Measurements from ENCODE around the gene KCNJ11. TPM values are rescaled to one million over a fixed set of nuclear protein-coding genes. Genes with fewer than 3 reads are reported as not detected.

The KCNJ11 gene
- total and polyA plus RNA-seq, 2 donors: 0.32 to 0.42 TPM

DNA sequence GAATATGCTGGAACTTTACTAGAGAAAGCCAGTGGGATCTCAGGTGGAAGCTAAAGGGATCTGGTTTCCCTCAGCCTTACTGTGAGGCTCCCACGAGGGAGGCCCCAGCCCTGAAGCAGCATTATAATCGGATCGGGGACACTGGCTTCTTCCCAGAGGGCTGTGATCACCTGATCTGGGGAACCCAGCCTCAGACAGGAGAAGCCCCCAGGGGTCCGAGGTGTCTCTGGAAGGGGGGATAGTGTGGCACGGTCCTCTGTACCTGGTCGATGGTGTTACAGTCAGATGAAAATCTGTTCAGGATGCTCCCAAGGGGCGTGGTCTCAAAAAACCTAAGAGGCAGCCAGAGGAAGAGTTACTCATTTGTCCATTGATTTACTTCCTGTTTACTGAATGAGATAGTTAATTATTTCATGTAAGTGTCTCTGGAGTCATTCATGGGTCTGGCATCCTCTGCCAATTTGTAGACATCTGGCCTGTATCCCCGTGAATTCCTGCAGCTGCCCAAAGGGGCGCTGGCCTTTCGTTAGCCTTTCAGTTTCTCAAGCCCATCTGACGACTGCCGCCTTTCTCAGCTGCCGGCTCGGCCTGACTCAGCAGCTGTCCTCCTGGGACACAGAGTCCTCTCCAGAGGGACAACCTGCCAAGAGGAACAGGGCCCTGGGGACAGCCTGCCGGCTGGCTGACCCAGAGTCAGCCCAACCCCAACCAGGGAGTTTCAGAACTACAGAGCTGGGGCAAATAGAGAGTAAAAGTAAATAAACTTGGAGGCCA lies 17.0 kb upstream of the KCNJ11 start:
- Histone ChIP-seq H3K9me3 (ENCODE audit: control insufficient read depth in 2 of 2, insufficient read depth in 1 of 2, low read length in 1 of 2) (no peaks in the 10 kb centered on the region), H3K36me3 (ENCODE audit: control insufficient read depth in 2 of 2, insufficient read depth in 2 of 2, low read length in 1 of 2) (no peaks in the 10 kb centered on the region), H3K4me3 (ENCODE audit: low read length in 2 of 2) (no peak overlapping the region), H3K4me1 (ENCODE audit: control insufficient read depth in 2 of 2, insufficient read depth in 2 of 2, low read length in 2 of 2) (no peaks in the 10 kb centered on the region), H3K27ac (ENCODE audit: low read depth in 1 of 2, low read length in 1 of 2) (no peak overlapping the region), H3K27me3 (ENCODE audit: control insufficient read depth in 2 of 2, insufficient read depth in 1 of 2, low read length in 1 of 2) (no peaks in the 10 kb centered on the region)
- WGBS: 82% methylated on average over 15 of the region's 15 CpGs
- DNase-seq (ENCODE audit: low read depth in 6 of 9, low spot score in 9 of 9): no peak

DNA sequence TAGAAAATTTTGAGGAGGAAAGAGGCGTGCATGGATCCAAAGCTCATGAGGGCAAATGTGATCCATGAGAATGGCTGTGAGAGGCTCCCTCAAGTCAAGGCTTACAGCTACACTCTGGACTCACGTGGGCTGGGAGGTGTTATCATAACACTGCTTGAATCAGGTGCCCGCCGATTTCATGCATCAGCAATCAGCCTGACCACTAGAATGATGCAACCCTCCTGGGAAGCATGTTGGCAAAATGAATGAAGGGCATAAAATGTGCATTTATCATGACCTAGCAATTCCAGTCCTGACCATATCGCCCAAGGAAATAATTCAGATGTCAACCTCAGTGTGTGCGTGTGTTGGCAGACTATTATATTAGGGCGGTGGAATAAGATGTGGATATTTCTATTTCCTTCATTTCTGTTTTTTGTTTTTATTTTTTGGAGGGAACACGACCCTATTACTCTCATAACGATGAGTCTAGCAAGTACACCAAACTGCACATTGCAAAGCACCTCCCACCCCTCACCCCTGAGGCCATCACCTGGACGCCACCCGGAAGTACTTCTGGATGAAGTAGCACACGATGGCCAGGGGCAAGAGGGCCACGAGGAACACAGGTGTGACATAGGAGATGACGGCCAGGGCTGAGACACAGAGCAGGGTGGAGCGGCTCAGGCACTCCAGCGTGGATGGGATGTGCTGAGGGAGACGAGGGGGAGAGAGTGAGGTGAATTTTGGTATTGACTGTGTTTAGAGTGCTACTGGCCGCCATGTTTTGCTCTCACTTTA lies 15.7 kb upstream of the KCNJ11 start:
- no peaks in the 10 kb centered on the region for H3K27me3 ChIP-seq (ENCODE audit: control insufficient read depth in 2 of 2, insufficient read depth in 1 of 2, low read length in 1 of 2)
- H3K4me3 ChIP-seq (ENCODE audit: low read length in 2 of 2): no peak overlapping the region
- 93% methylated on average over 18 of the region's 18 CpGs for WGBS
- H3K36me3 ChIP-seq (ENCODE audit: control insufficient read depth in 2 of 2, insufficient read depth in 2 of 2, low read length in 1 of 2): no peaks in the 10 kb centered on the region
- H3K9me3 ChIP-seq (ENCODE audit: control insufficient read depth in 2 of 2, insufficient read depth in 1 of 2, low read length in 1 of 2): no peaks in the 10 kb centered on the region
- no peak for DNase-seq (ENCODE audit: low read depth in 6 of 9, low spot score in 9 of 9)
- H3K4me1 ChIP-seq (ENCODE audit: control insufficient read depth in 2 of 2, insufficient read depth in 2 of 2, low read length in 2 of 2): no peaks in the 10 kb centered on the region
- H3K27ac ChIP-seq (ENCODE audit: low read depth in 1 of 2, low read length in 1 of 2): no peak overlapping the region

DNA sequence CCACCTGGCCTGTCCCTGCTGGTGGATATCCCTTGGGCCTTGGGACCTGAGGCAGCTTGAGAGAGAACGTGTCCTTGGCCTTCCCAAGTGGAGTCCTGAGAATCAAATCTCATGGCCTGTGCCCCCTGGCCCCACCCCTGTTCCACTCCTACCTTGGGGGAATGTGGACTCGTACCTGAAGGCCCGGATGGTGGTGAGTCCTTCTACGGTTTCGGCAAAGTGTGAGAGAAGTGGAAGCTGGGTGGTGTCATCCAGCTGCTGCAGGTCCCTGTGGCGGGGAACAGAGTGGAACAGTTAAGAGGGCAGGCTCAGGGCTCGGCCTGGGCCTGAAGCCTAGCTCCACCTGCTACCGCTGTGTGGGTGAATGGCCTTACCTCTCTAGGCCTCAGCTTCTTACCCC lies 14.0 kb upstream of the KCNJ11 start:
- no peaks in the 10 kb centered on the region for H3K4me1 ChIP-seq (ENCODE audit: control insufficient read depth in 2 of 2, insufficient read depth in 2 of 2, low read length in 2 of 2)
- no peak overlapping the region for H3K27ac ChIP-seq (ENCODE audit: low read depth in 1 of 2, low read length in 1 of 2)
- 95% methylated on average over 8 of the region's 8 CpGs for WGBS
- no peaks in the 10 kb centered on the region for H3K9me3 ChIP-seq (ENCODE audit: control insufficient read depth in 2 of 2, insufficient read depth in 1 of 2, low read length in 1 of 2)
- H3K4me3 ChIP-seq (ENCODE audit: low read length in 2 of 2): no peak overlapping the region
- H3K36me3 ChIP-seq (ENCODE audit: control insufficient read depth in 2 of 2, insufficient read depth in 2 of 2, low read length in 1 of 2): no peaks in the 10 kb centered on the region
- no peak for DNase-seq (ENCODE audit: low read depth in 6 of 9, low spot score in 9 of 9)
- no peaks in the 10 kb centered on the region for H3K27me3 ChIP-seq (ENCODE audit: control insufficient read depth in 2 of 2, insufficient read depth in 1 of 2, low read length in 1 of 2)

DNA sequence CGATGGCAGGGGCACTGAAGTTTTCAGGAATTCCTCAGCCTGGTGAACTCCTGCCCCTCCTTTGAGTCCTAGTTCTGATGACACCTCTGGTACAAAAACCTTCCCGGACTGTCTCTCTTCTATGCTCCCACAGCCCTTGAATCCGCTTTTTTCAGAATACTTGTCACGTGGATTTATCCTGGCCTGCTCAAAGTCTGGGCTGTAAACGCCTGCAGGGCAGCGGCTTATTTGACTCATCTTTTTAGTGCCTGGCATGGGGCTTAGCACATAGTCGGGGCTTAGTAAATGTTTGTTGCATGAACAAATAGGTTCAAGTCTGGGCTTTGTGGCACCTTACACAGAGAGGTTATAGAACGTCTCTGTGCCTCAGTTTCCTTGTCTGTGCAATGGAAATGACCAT lies 13.4 kb upstream of the KCNJ11 start:
- Histone ChIP-seq H3K9me3 (ENCODE audit: control insufficient read depth in 2 of 2, insufficient read depth in 1 of 2, low read length in 1 of 2) (no peaks in the 10 kb centered on the region), H3K27ac (ENCODE audit: low read depth in 1 of 2, low read length in 1 of 2) (no peak overlapping the region), H3K36me3 (ENCODE audit: control insufficient read depth in 2 of 2, insufficient read depth in 2 of 2, low read length in 1 of 2) (no peaks in the 10 kb centered on the region), H3K4me1 (ENCODE audit: control insufficient read depth in 2 of 2, insufficient read depth in 2 of 2, low read length in 2 of 2) (no peaks in the 10 kb centered on the region), H3K4me3 (ENCODE audit: low read length in 2 of 2) (no peak overlapping the region), H3K27me3 (ENCODE audit: control insufficient read depth in 2 of 2, insufficient read depth in 1 of 2, low read length in 1 of 2) (no peaks in the 10 kb centered on the region)
- no peak for DNase-seq (ENCODE audit: low read depth in 6 of 9, low spot score in 9 of 9)
- WGBS: 97% methylated on average over 8 of the region's 8 CpGs

DNA sequence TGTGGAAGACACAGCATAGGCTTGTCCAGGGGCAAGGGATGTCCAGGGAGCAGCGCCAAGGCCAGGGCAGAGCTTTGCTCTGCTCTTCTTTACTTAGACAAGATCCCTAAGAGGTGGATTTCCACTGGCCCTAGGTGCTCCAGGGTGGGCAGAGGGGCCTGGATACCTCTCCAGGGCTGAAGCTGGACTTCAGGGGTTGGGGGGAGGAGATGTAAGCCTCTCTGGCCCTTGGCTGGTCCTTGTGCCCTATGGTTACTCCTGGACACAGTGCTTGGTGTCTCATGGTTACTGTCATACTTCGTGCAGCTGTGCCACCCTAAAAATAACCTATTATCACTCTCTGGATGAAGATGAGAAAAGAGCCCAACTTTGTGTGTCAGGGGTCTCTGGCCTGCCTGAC lies 12.9 kb upstream of the KCNJ11 start:
- no peak overlapping the region for H3K4me3 ChIP-seq (ENCODE audit: low read length in 2 of 2)
- H3K9me3 ChIP-seq (ENCODE audit: control insufficient read depth in 2 of 2, insufficient read depth in 1 of 2, low read length in 1 of 2): no peaks in the 10 kb centered on the region
- H3K36me3 ChIP-seq (ENCODE audit: control insufficient read depth in 2 of 2, insufficient read depth in 2 of 2, low read length in 1 of 2): no peaks in the 10 kb centered on the region
- H3K4me1 ChIP-seq (ENCODE audit: control insufficient read depth in 2 of 2, insufficient read depth in 2 of 2, low read length in 2 of 2): no peaks in the 10 kb centered on the region
- no peaks in the 10 kb centered on the region for H3K27me3 ChIP-seq (ENCODE audit: control insufficient read depth in 2 of 2, insufficient read depth in 1 of 2, low read length in 1 of 2)
- DNase-seq (ENCODE audit: low read depth in 6 of 9, low spot score in 9 of 9): no peak
- no peak overlapping the region for H3K27ac ChIP-seq (ENCODE audit: low read depth in 1 of 2, low read length in 1 of 2)
- WGBS: 94% methylated on average over 2 of the region's 2 CpGs

DNA sequence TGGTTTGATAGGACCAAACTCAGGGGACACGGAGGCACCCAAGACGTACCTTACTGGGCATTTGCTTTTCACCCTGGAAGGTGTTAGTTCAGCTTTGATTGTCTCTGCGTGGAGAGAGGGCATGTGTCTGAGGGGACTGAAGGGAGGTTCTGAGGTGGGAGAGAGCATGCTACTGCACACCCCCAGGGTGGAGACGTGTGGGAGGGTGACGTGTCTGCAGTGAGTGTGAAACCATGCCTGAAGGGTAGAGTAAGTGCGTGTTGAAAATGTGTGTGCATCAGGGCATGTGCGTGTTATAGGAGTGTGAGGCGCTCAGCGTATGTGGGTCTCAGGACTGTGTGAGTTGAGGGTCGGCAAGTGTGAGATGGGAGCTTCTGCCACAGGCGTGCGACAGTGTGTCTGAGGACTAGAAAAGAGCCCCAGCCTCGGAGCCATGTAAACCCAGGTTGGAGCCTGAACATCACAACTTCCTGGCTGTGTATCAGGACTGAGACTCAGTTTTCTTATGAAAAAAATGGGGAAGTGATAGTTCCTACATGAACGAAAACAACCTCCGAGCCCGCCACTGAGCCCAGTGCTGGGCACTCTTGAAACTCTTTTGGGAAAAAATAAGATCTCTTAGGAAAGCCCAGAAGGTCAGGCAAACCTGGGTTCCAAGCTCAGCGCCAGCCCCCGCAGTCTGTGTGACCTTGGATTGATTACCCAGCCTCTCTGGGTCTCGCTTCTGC lies 11.8 kb upstream of the KCNJ11 start:
- H3K27me3 ChIP-seq (ENCODE audit: control insufficient read depth in 2 of 2, insufficient read depth in 1 of 2, low read length in 1 of 2): no peaks in the 10 kb centered on the region
- H3K9me3 ChIP-seq (ENCODE audit: control insufficient read depth in 2 of 2, insufficient read depth in 1 of 2, low read length in 1 of 2): no peaks in the 10 kb centered on the region
- H3K27ac ChIP-seq (ENCODE audit: low read depth in 1 of 2, low read length in 1 of 2): no peak overlapping the region
- H3K4me1 ChIP-seq (ENCODE audit: control insufficient read depth in 2 of 2, insufficient read depth in 2 of 2, low read length in 2 of 2): no peaks in the 10 kb centered on the region
- DNase-seq (ENCODE audit: low read depth in 6 of 9, low spot score in 9 of 9): no peak
- no peaks in the 10 kb centered on the region for H3K36me3 ChIP-seq (ENCODE audit: control insufficient read depth in 2 of 2, insufficient read depth in 2 of 2, low read length in 1 of 2)
- 87% methylated on average over 19 of the region's 19 CpGs for WGBS
- no peak overlapping the region for H3K4me3 ChIP-seq (ENCODE audit: low read length in 2 of 2)

DNA sequence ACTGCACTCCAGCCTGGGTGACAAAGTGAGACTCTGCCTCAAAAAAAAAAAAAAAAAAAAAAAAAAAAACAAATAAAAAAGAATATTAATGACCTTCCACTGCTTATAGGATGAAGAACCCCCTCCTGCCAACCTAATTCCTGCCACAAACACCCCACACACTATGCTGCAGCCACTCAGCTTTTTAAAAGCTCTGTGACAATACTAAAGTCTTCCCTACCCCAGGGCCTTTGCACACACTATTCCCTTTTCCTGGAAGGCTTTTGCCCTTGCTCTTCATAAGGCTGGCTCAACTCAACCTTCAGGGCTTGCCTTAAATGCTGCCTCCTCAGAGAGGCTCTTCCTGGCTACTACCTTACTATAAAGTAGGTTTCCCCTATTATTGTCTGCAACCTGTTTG lies 10.8 kb upstream of the KCNJ11 start:
- H3K4me1 ChIP-seq (ENCODE audit: control insufficient read depth in 2 of 2, insufficient read depth in 2 of 2, low read length in 2 of 2): no peaks in the 10 kb centered on the region
- H3K27me3 ChIP-seq (ENCODE audit: control insufficient read depth in 2 of 2, insufficient read depth in 1 of 2, low read length in 1 of 2): no peaks in the 10 kb centered on the region
- no peaks in the 10 kb centered on the region for H3K36me3 ChIP-seq (ENCODE audit: control insufficient read depth in 2 of 2, insufficient read depth in 2 of 2, low read length in 1 of 2)
- H3K4me3 ChIP-seq (ENCODE audit: low read length in 2 of 2): no peak overlapping the region
- H3K27ac ChIP-seq (ENCODE audit: low read depth in 1 of 2, low read length in 1 of 2): no peak overlapping the region
- H3K9me3 ChIP-seq (ENCODE audit: control insufficient read depth in 2 of 2, insufficient read depth in 1 of 2, low read length in 1 of 2): no peaks in the 10 kb centered on the region
- DNase-seq (ENCODE audit: low read depth in 6 of 9, low spot score in 9 of 9): no peak

DNA sequence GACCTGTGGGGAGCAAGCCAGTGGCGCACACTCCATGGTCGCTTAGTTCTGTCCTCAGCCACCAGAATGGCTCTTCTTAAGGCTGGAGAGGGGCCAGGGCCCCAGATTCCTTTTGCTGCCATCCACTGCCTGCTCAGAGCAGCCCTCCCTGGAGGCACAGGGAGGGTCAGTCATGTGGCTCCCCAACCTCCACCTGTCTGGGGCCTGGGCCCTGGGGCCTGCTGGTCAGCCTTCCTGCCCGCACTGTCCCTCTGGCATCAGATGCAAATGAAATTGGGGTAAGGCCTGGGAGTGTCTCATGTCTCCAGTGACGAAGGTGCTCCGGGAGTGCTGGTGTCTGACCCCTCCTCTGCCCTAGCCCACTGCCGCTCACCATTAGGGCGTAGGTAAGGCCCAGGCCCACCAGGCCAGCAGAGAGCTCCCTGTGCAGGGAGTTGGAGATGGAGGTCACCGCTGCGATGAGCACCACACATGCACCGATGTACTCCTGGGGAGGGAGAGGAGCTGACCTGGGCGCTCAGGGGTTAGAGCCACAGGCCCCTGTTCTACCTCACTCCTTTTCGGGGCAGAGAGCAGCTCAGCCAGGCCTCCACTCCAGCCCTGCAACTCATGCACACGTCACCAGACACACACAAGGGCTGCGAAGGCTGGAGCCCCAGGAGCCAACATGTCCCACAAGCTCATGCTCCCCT lies 9.0 kb upstream of the KCNJ11 start:
- Histone ChIP-seq H3K36me3 (ENCODE audit: control insufficient read depth in 2 of 2, insufficient read depth in 2 of 2, low read length in 1 of 2) (no peaks in the 10 kb centered on the region), H3K9me3 (ENCODE audit: control insufficient read depth in 2 of 2, insufficient read depth in 1 of 2, low read length in 1 of 2) (peaks cover 0 to 3% of the 10 kb centered on the region in 2 donors), H3K27me3 (ENCODE audit: control insufficient read depth in 2 of 2, insufficient read depth in 1 of 2, low read length in 1 of 2) (no peaks in the 10 kb centered on the region), H3K4me1 (ENCODE audit: control insufficient read depth in 2 of 2, insufficient read depth in 2 of 2, low read length in 2 of 2) (no peaks in the 10 kb centered on the region), H3K27ac (ENCODE audit: low read depth in 1 of 2, low read length in 1 of 2) (no peak overlapping the region), H3K4me3 (ENCODE audit: low read length in 2 of 2) (no peak overlapping the region)
- DNase-seq (ENCODE audit: low read depth in 6 of 9, low spot score in 9 of 9): no peak
- WGBS: 93% methylated on average over 14 of the region's 14 CpGs

Measured in thymus (tissue), 11 donors.